GM12891 (cell line): ENCODE results near the gene TUBB2A. TPM values are rescaled to one million over a fixed set of nuclear protein-coding genes. Genes with fewer than 3 reads are reported as not detected.
A peak's percentile ranks its signal among the peaks of the same experiment; 100 is the strongest.
"Not testable (repeated sequence)": the region's sequence is repeated elsewhere in the genome, so short reads cannot be mapped to it uniquely, and the experiment has no call there.

Experiments used
- DNase-seq: peaks from one replicate; pipeline ENCODE4 v3.0.0; 2011; ENCODE audit warnings: low spot score; ENCODE audit not compliant: insufficient read length
- FAIRE-seq: peaks from 2 replicates; lab custom pipeline; 2011; peaks lifted over from hg19 to GRCh38; lab: Jason Lieb, UNC
- PAX5 ChIP-seq: IDR thresholded peaks from 2 replicates; pipeline ENCODE4 v1.6.1; 2011; ENCODE audit warnings: low read length, moderate library complexity, mild to moderate bottlenecking; ENCODE audit not compliant: insufficient read depth, severe bottlenecking
- POLR2A ChIP-seq: IDR thresholded peaks from 2 replicates; pipeline ENCODE4 v1.6.1; 2011; ENCODE audit warnings: low read depth, low read length, control low read depth
- POLR2AphosphoS5 ChIP-seq: IDR thresholded peaks from 2 replicates; pipeline ENCODE4 v1.6.1; 2011; ENCODE audit warnings: low read depth, low read length, control low read depth
- POU2F2 ChIP-seq: IDR thresholded peaks from 2 replicates; pipeline ENCODE4 v1.6.1; 2011; ENCODE audit warnings: low read depth, mild to moderate bottlenecking, control low read depth, low read length, moderate library complexity
- SPI1 ChIP-seq: IDR thresholded peaks from 2 replicates; pipeline ENCODE4 v1.6.1; 2011; ENCODE audit warnings: low read depth, low read length, control low read depth
- TAF1 ChIP-seq: IDR thresholded peaks from 2 replicates; pipeline ENCODE4 v1.6.1; 2011; ENCODE audit warnings: low read depth, low read length, control low read depth
- polyA plus RNA-seq: library from polyadenylated mRNA; unstranded; fragments of >200 nt; gene quantifications from one replicate; pipeline ENCODE4 v1.2.1, GENCODE V29; 2012; ENCODE audit warnings: low read depth, missing spikeins, inconsistent platforms; ENCODE audit not compliant: missing spikeins

The TUBB2A gene
- 28.2 TPM for polyA plus RNA-seq

- TF ChIP-seq SPI1, result no peak
- TF ChIP-seq POLR2A, result peak; percentile 57; the same call in 1 of the 2 replicates
- peak; percentile 21 for TF ChIP-seq PAX5
- TF ChIP-seq TAF1, result no peak
- peak; percentile 56; the same call in 1 of the 2 replicates for TF ChIP-seq POLR2AphosphoS5
- TF ChIP-seq POU2F2, result no peak
- DNase-seq (peak; percentile 93), FAIRE-seq (peak; percentile 93)
These were observed at the start of gene TUBB2A for GRCh38 chr6:3157131-3157933. Gene TUBB2A, minus strand, starts transcription at chr6:3157544. Its CDS starts 81 bp downstream, at chr6:3157463.

GRCh38 chr6:3206339-3207015, 49.1 kb upstream of the TUBB2A start:
- DNase-seq (no peak), FAIRE-seq (no peak)
- TF ChIP-seq SPI1 (no peak), PAX5 (no peak), TAF1 (no peak), POU2F2 (no peak), POLR2AphosphoS5 (no peak), POLR2A (no peak)

GRCh38 chr6:3205913-3206312, 48.6 kb upstream of the TUBB2A start:
- DNase-seq (no peak), FAIRE-seq (no peak)
- TF ChIP-seq POLR2AphosphoS5 (no peak), PAX5 (no peak), SPI1 (no peak), POU2F2 (no peak), POLR2A (no peak), TAF1 (no peak)

GRCh38 chr6:3204921-3205320, 47.6 kb upstream of the TUBB2A start:
- FAIRE-seq, result no peak
- no peak for TF ChIP-seq TAF1
- no peak for TF ChIP-seq POLR2AphosphoS5
- no peak for TF ChIP-seq PAX5
- no peak for TF ChIP-seq POU2F2
- no peak for TF ChIP-seq SPI1
- no peak for TF ChIP-seq POLR2A
- no peak for DNase-seq

GRCh38 chr6:3202999-3203696, 45.8 kb upstream of the TUBB2A start:
- TF ChIP-seq SPI1 (no peak), POU2F2 (no peak)
- FAIRE-seq (no peak), DNase-seq (no peak)

- no peak for FAIRE-seq
- TF ChIP-seq PAX5 (no peak), POLR2A (no peak), SPI1 (no peak), POLR2AphosphoS5 (no peak), TAF1 (no peak), POU2F2 (no peak)
- no peak for DNase-seq
These were observed 44.0 kb upstream of the TUBB2A start for GRCh38 chr6:3201388-3201787.

GRCh38 chr6:3200682-3201081, 43.3 kb upstream of the TUBB2A start:
- TF ChIP-seq TAF1, result no peak
- TF ChIP-seq POLR2A, result no peak
- no peak for TF ChIP-seq SPI1
- TF ChIP-seq POU2F2, result no peak
- TF ChIP-seq PAX5, result no peak
- no peak for TF ChIP-seq POLR2AphosphoS5
- no peak for FAIRE-seq

GRCh38 chr6:3199382-3199781, 42.0 kb upstream of the TUBB2A start:
- TF ChIP-seq SPI1 (no peak), TAF1 (no peak), PAX5 (no peak), POLR2AphosphoS5 (no peak), POLR2A (no peak), POU2F2 (no peak)

More at GRCh38 chr6:3200682-3201081, 43.3 kb upstream of the TUBB2A start:
- DNase-seq, result no peak

GRCh38 chr6:3197734-3198133, 40.4 kb upstream of the TUBB2A start:
- FAIRE-seq, DNase-seq: not testable (repeated sequence)

More at GRCh38 chr6:3199382-3199781, 42.0 kb upstream of the TUBB2A start:
- FAIRE-seq (no peak), DNase-seq (no peak)

- FAIRE-seq (no peak), DNase-seq (no peak)
- TF ChIP-seq POU2F2, result no peak
- TF ChIP-seq POLR2AphosphoS5, result no peak
- no peak for TF ChIP-seq POLR2A
- TF ChIP-seq TAF1, result no peak
- no peak for TF ChIP-seq SPI1
- TF ChIP-seq PAX5, result no peak
These were observed 39.4 kb upstream of the TUBB2A start for GRCh38 chr6:3196770-3197169.
